Stimulated activated CD4-positive, alpha-beta T cell treated with anti-CD3 and anti-CD28 coated beads, TNF-alpha, amount 100 ng/mL, for 24 hours (primary cell): ENCODE results near the gene TEX22.

Experiments used
- DNase-seq, 3 experiments: peaks; one replicate each; pipeline ENCODE4 v3.0.0-alpha.2; 2020; ENCODE audit warnings: low read depth in 3 of 3

Gene TEX22

GRCh38 chr14:105456736-105457617 is 58.6 kb downstream of the TEX22 start:
- no peak for DNase-seq

- no peak for DNase-seq
These were observed 59.7 kb downstream of the TEX22 start for GRCh38 chr14:105458010-105458409.

GRCh38 chr14:105458571-105458970 is 60.2 kb downstream of the TEX22 start:
- DNase-seq, result no peak

GRCh38 chr14:105460116-105460515 is 61.8 kb downstream of the TEX22 start:
- no peak for DNase-seq

- no peak for DNase-seq
These were observed 62.3 kb downstream of the TEX22 start for GRCh38 chr14:105460616-105461015.

- no peak for DNase-seq
These were observed 63.6 kb downstream of the TEX22 start for GRCh38 chr14:105461903-105462302.
